Naive thymus-derived CD4-positive, alpha-beta T cell (primary cell): ENCODE measurements around the gene GON4L. TPM values are rescaled to one million over a fixed set of nuclear protein-coding genes. Genes with fewer than 3 reads are reported as not detected.
"Not testable (repeated sequence)": the region's sequence is repeated elsewhere in the genome, so short reads cannot be mapped to it uniquely, and the experiment has no call there.

Source experiments
- ATAC-seq: fragments of 150-1000 bp; cut with Tn5 transposase; 2 replicates; pipeline ENCODE4 v1.10.0; 2021; ENCODE audit warnings: mild to moderate bottlenecking, moderate library complexity
- CTCF ChIA-PET: fragments of 350-600 bp; sonication (Branson Sonifier 250); formaldehyde crosslinking; loops from one replicate; lab custom pipeline; 2021; ENCODE audit warnings: antibody characterized with exemption; lab: Charles Lee
- POLR2A ChIA-PET: fragments of 350-600 bp; sonication (Branson Sonifier 250); formaldehyde crosslinking; loops from one replicate; lab custom pipeline; 2021; ENCODE audit warnings: antibody characterized with exemption, inconsistent platforms; lab: Charles Lee
- DNase-seq, 9 donors: peaks; one replicate each; pipeline versions ENCODE4 v3.0.0 to v3.0.0-alpha.2; 2020 to 2022; ENCODE audit warnings: mixed read lengths in 1 of 9
- H3K27ac ChIP-seq: one replicate; pipeline ENCODE4 v1.7.0; 2013; ENCODE audit warnings: mild to moderate bottlenecking, low read depth, low read length, moderate library complexity
- H3K27me3 ChIP-seq, 2 donors: one replicate each; pipeline ENCODE4 v1.7.0; 2013; ENCODE audit warnings: low read length in 2 of 2, mild to moderate bottlenecking in 2 of 2, moderate library complexity in 2 of 2; ENCODE audit not compliant: control insufficient read depth in 2 of 2, insufficient read depth in 2 of 2
- H3K36me3 ChIP-seq, 3 experiments: 1 replicate in 2 of 3; 2 replicates in 1 of 3; pipeline ENCODE4 v1.7.0; 2013; ENCODE audit warnings: low read length in 3 of 3, mild to moderate bottlenecking in 3 of 3, moderate library complexity in 1 of 3; ENCODE audit not compliant: insufficient read depth in 3 of 3, control insufficient read depth in 2 of 3
- H3K4me1 ChIP-seq, 2 donors: one replicate each; pipeline ENCODE4 v1.7.0; 2013; ENCODE audit warnings: low read length in 2 of 2, mild to moderate bottlenecking in 2 of 2, moderate library complexity in 1 of 2; ENCODE audit not compliant: control insufficient read depth in 2 of 2, insufficient read depth in 2 of 2
- H3K4me3 ChIP-seq: 2 replicates; pipeline ENCODE4 v1.7.0; 2013; ENCODE audit warnings: mild to moderate bottlenecking, low read length
- H3K9me3 ChIP-seq, 3 experiments: 1 replicate in 2 of 3; 2 replicates in 1 of 3; pipeline ENCODE4 v1.7.0; 2013; ENCODE audit warnings: low read length in 3 of 3; ENCODE audit not compliant: control insufficient read depth in 2 of 3
- H3K27ac Mint-ChIP-seq, 9 donors: one replicate each; pipeline ENCODE4 v1.8.0; 2020 to 2022; ENCODE audit warnings: mixed read lengths in 9 of 9, mild to moderate bottlenecking in 8 of 9, moderate library complexity in 5 of 9, inconsistent platforms in 2 of 9
- H3K27me3 Mint-ChIP-seq, 5 donors: one replicate each; pipeline ENCODE4 v1.8.0; 2021 to 2022; ENCODE audit warnings: mixed read lengths in 5 of 5, mild to moderate bottlenecking in 1 of 5
- H3K36me3 Mint-ChIP-seq, 5 donors: one replicate each; pipeline ENCODE4 v1.8.0; 2020 to 2022; ENCODE audit warnings: mixed read lengths in 5 of 5, mild to moderate bottlenecking in 3 of 5, inconsistent platforms in 1 of 5
- H3K4me1 Mint-ChIP-seq, 7 donors: one replicate each; pipeline ENCODE4 v1.8.0; 2020 to 2022; ENCODE audit warnings: mixed read lengths in 7 of 7, mild to moderate bottlenecking in 3 of 7, inconsistent platforms in 1 of 7
- H3K4me3 Mint-ChIP-seq, 10 donors: one replicate each; pipeline ENCODE4 v1.8.0; 2020 to 2022; ENCODE audit warnings: mild to moderate bottlenecking in 10 of 10, mixed read lengths in 10 of 10, moderate library complexity in 6 of 10, inconsistent platforms in 2 of 10
- H3K9me3 Mint-ChIP-seq, 11 donors: one replicate each; pipeline ENCODE4 v1.8.0; 2020 to 2022; ENCODE audit warnings: mixed read lengths in 11 of 11, mild to moderate bottlenecking in 4 of 11, inconsistent platforms in 1 of 11, moderate library complexity in 1 of 11
- intact Hi-C, 2 donors: fragments of 100-400 bp; cut with micrococcal nuclease; formaldehyde crosslinking; loops; one replicate each; pipeline ENCODE4 v1.15.1; 2023
- polyA plus RNA-seq, 2 donors: library from polyadenylated mRNA; unstranded; fragments of 300-500 nt; fragmentation: Illumina TruSeq; gene quantifications; one replicate each; pipeline ENCODE4 v1.2.3, GENCODE V29; 2021
- total RNA-seq, 6 experiments: library from RNA in 5 of 6; stranded (reverse) in 5 of 6; gene quantifications; 1 replicate in 5 of 6; 2 replicates in 1 of 6; pipeline ENCODE4 v1.2.3 and lab custom pipeline; 2021 to 2026

GON4L gene
- total and polyA plus RNA-seq, 7 experiments from 2014 or later, result 25.4 to 138 (median 101) TPM

- CTCF ChIA-PET, H3K9me3 ChIP-seq, H3K9me3 Mint-ChIP-seq, H3K4me1 ChIP-seq, H3K27me3 ChIP-seq, ATAC-seq, H3K27ac ChIP-seq, H3K27me3 Mint-ChIP-seq, DNase-seq, POLR2A ChIA-PET, H3K4me3 ChIP-seq: not testable (repeated sequence)
- Mint-ChIP-seq H3K36me3 (peaks cover 0 to 11% (median 0%) of the 10 kb centered on the region in 5 donors), H3K27ac (peak overlapping the region in 6 of 9 donors; percentile 45 to 85 (median 58)), H3K4me1 (peaks cover 4 to 12% (median 8%) of the 10 kb centered on the region in 7 donors), H3K4me3 (peak overlapping the region in 4 of 10 donors; percentile 10 to 59 (median 31))
- intact Hi-C loops, result loop anchor here in 1 of 2 donors (5.0 to 10.0 kb wide), 3 partner anchors 110 to 765 kb away; partner anchors contain the start of genes FLAD1, GON4L, LAMTOR2 and SYT11
- H3K36me3 ChIP-seq, result peaks cover 0 to 14% (median 0%) of the 10 kb centered on the region in 3 experiments
Observed at GRCh38 chr1:155747586-155747985, 109.4 kb downstream of the GON4L start.

DNA sequence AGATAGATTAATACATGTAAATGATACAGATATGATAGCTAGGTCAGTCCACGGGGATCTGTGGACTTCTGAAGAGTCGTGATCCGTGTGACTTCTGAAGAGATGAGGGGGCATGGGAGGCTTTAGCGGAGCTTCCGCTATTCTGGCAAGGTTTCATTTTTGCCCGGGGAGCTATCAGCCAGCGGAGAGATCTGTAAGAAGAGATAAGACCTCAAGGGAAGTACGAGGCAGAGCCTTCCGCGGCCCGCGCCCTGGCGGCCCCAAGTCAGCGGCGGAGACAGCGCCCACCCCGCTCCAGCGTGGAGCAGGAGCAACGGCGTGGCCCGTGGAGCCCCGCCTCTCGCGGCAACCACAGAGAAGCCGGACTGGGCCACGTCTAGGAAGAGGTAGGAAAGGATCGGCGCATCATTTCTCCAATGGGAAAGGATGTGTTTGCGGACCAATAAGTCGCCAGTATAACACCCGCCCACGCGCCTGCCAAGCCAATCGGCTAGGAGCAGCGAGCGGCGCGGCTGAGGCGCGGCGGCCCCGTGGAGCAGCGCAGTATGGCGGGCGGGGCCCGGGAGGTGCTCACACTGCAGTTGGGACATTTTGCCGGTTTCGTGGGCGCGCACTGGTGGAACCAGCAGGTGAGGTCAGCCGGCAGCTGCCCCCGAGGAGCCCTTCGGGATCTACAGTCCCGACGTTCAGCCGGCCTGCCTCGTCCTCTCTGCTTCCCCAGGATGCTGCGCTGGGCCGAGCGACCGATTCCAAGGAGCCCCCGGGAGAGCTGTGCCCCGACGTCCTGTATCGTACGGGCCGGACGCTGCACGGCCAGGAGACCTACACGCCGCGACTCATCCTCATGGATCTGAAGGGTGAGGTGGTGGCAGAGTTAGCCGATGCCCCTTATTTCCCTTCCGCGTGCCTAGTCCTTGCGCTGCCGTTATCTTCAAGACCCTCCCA, 111.5 kb downstream of the GON4L start:
- ATAC-seq (peak; percentile 97), DNase-seq (peak; percentile 67 to 96 (median 90))
- H3K9me3 Mint-ChIP-seq, H3K9me3 ChIP-seq, H3K27me3 Mint-ChIP-seq, H3K36me3 ChIP-seq, H3K36me3 Mint-ChIP-seq, H3K27me3 ChIP-seq, H3K4me1 ChIP-seq: not testable (repeated sequence)
- H3K4me3 ChIP-seq, result peak overlapping the region; percentile 80
- peak overlapping the region; percentile 78 for H3K27ac ChIP-seq
- intact Hi-C loops, result loop anchor here (1.0 to 10.0 kb wide), 7 partner anchors 57 to 763 kb away; partner anchors contain the start of genes SYT11 (in 2 of the 2), YY1AP1 (in 2 of the 2), ASH1L (in 1 of the 2) and DAP3 (in 1 of the 2)
- POLR2A ChIA-PET, result interaction anchor here (0.6 to 0.9 kb wide), 2 partner anchors 145 to 488 kb away, joined by 3 read pairs; no protein-coding TSS in a partner anchor
- Mint-ChIP-seq H3K4me1 (peaks cover 4 to 12% (median 8%) of the 10 kb centered on the region in 7 donors), H3K27ac (peak overlapping the region; percentile 90 to 97 (median 92)), H3K4me3 (peak overlapping the region; percentile 89 to 98 (median 95))
- CTCF ChIA-PET, result interaction anchor here (0.6 to 0.9 kb wide), 2 partner anchors 9 to 1266 kb away, joined by 3 read pairs; no protein-coding TSS in a partner anchor

- Histone ChIP-seq H3K36me3 (no peaks in the 10 kb centered on the region), H3K27ac (peak overlapping the region; percentile 78), H3K4me3 (peak overlapping the region; percentile 80), H3K27me3 (no peaks in the 10 kb centered on the region), H3K4me1 (peaks cover 6 to 7% of the 10 kb centered on the region in 2 donors), H3K9me3 (no peaks in the 10 kb centered on the region)
- Mint-ChIP-seq H3K9me3 (no peaks in the 10 kb centered on the region), H3K4me3 (peak overlapping the region; percentile 89 to 98 (median 95)), H3K27me3 (no peaks in the 10 kb centered on the region), H3K36me3 (peaks cover 0 to 6% (median 0%) of the 10 kb centered on the region in 5 donors), H3K4me1 (peaks cover 4 to 12% (median 8%) of the 10 kb centered on the region in 7 donors), H3K27ac (peak overlapping the region; percentile 90 to 97 (median 92))
- ATAC-seq (no peak), DNase-seq (no peak)
- POLR2A ChIA-PET, result interaction anchor here (0.6 to 0.9 kb wide), 3 partner anchors 47 to 488 kb away, joined by 3 read pairs; no protein-coding TSS in a partner anchor
- intact Hi-C loops, result loop anchor here (1.0 to 10.0 kb wide), 7 partner anchors 56 to 762 kb away; partner anchors contain the start of genes SYT11 (in 2 of the 2), YY1AP1 (in 2 of the 2), ASH1L (in 1 of the 2) and DAP3 (in 1 of the 2)
- CTCF ChIA-PET, result interaction anchor here (0.6 to 0.9 kb wide), 2 partner anchors 9 to 359 kb away, joined by 3 read pairs; no protein-coding TSS in a partner anchor
Observed at GRCh38 chr1:155744711-155745283, 112.2 kb downstream of the GON4L start.

GRCh38 chr1:155741908-155742307, 115.1 kb downstream of the GON4L start:
- H3K4me3 ChIP-seq, result no peak overlapping the region
- ATAC-seq, result no peak
- intact Hi-C loops, result loop anchor here in 1 of 2 donors (10.0 kb wide), 1 partner anchor 313 kb away; the partner anchor contains the start of genes LAMTOR2 and UBQLN4
- peaks cover 0 to 15% (median 0%) of the 10 kb centered on the region in 3 experiments for H3K36me3 ChIP-seq
- Mint-ChIP-seq H3K4me3 (no peak overlapping the region), H3K27ac (no peak overlapping the region), H3K4me1 (peaks cover 0 to 8% (median 5%) of the 10 kb centered on the region in 7 donors), H3K27me3 (no peaks in the 10 kb centered on the region), H3K9me3 (no peaks in the 10 kb centered on the region), H3K36me3 (peaks cover 0 to 13% (median 9%) of the 10 kb centered on the region in 5 donors)
- H3K9me3 ChIP-seq, result no peaks in the 10 kb centered on the region
- ChIA-PET POLR2A (interaction anchor here (0.8 kb wide), 1 partner anchor 157 kb away, joined by 5 read pairs; no protein-coding TSS in a partner anchor), CTCF (interaction anchor here (0.7 kb wide), 1 partner anchor 420 kb away, joined by 3 read pairs; no protein-coding TSS in a partner anchor)
- H3K4me1 ChIP-seq, result peaks cover 6 to 7% of the 10 kb centered on the region in 2 donors
- no peaks in the 10 kb centered on the region for H3K27me3 ChIP-seq
- no peak for DNase-seq
- H3K27ac ChIP-seq, result no peak overlapping the region

DNA sequence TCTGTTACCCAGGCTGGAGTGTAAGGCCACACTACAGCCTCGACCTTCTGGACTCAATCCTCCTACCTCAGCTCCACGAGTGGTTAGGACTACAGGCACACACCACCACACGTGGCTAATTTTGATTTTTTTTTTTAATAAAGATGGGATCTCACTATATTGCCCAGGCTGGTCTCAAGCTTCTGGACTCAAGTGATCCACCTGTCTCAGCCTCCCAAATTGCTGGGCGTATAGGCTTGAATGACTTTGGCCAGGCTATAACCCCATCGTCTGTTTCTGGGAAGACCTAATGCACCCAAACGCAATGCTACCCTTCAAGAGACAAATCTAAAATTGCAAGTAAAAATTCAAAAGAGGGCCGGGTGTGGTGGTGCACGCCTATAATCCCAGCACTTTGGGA, 116.0 kb downstream of the GON4L start:
- Mint-ChIP-seq H3K4me1 (peaks cover 0 to 8% (median 5%) of the 10 kb centered on the region in 7 donors), H3K9me3 (no peaks in the 10 kb centered on the region), H3K27ac (no peak overlapping the region), H3K4me3 (no peak overlapping the region), H3K27me3 (no peaks in the 10 kb centered on the region), H3K36me3 (peaks cover 0 to 22% (median 15%) of the 10 kb centered on the region in 5 donors)
- CTCF ChIA-PET, result no interaction called here
- Histone ChIP-seq H3K4me1 (peaks cover 6 to 7% of the 10 kb centered on the region in 2 donors), H3K4me3 (no peak overlapping the region), H3K27ac (no peak overlapping the region), H3K27me3 (no peaks in the 10 kb centered on the region), H3K9me3 (no peaks in the 10 kb centered on the region), H3K36me3 (peaks cover 0 to 17% (median 0%) of the 10 kb centered on the region in 3 experiments)
- POLR2A ChIA-PET, result interaction anchor here (0.7 kb wide), 1 partner anchor 175 kb away, joined by 5 read pairs; no protein-coding TSS in a partner anchor
- ATAC-seq, result no peak
- intact Hi-C loops, result loop anchor here in 1 of 2 donors (10.0 kb wide), 1 partner anchor 314 kb away; the partner anchor contains the start of genes LAMTOR2 and UBQLN4
- DNase-seq, result no peak
